HCT116 (cell line): Measurements from ENCODE around the gene MPC1. TPM values are rescaled to one million over a fixed set of nuclear protein-coding genes. Genes with fewer than 3 reads are reported as not detected.

ENCODE experiments used
- ATAC-seq: fragments of 200-7000 bp; cut with Tn5 transposase; 2 replicates; pipeline ENCODE4 v1.9.1; 2020; ENCODE audit warnings: mild to moderate bottlenecking, moderate library complexity
- BruUV-seq: library from RNA; stranded (reverse); fragments of 400-500 nt; replicated peaks from 2 replicates; lab custom pipeline; 2021; lab: Mats Ljungman, UMichigan
- CTCF ChIA-PET: fragments of 300-600 bp; sonication (Branson Sonifier 250); formaldehyde crosslinking; loops from one replicate; lab custom pipeline; 2021; ENCODE audit warnings: antibody characterized with exemption; lab: Charles Lee
- POLR2A ChIA-PET: fragments of 300-600, 350-600 bp; sonication (Branson Sonifier 250); formaldehyde crosslinking; loops from one replicate; lab custom pipeline; 2021; ENCODE audit warnings: antibody characterized with exemption; lab: Charles Lee
- RAD21 ChIA-PET, 2 experiments: fragments of 300-600 bp; sonication (Branson Sonifier 250); formaldehyde crosslinking; loops; one replicate each; lab custom pipeline; 2023; ENCODE audit warnings: low total read pairs in 2 of 2; ENCODE audit not compliant: uncharacterized antibody in 2 of 2, unreplicated experiment in 2 of 2, low non-redundant PET in 1 of 2; lab: Charles Lee
- DNase-seq: peaks from one replicate; pipeline ENCODE4 v3.0.0-alpha.2; 2010; ENCODE audit warnings: low read depth, low spot score
- H2AFZ ChIP-seq: fragments of 200-600 bp; shearing (Covaris generic), sonication (generic); 2 replicates; pipeline ENCODE4 v1.6.1; 2017; ENCODE audit warnings: low read depth, mixed run types, mixed read lengths, antibody characterized with exemption, low read length; ENCODE audit not compliant: poor library complexity, severe bottlenecking
- H3K27ac ChIP-seq: 2 replicates; pipeline ENCODE4 v1.5.1; 2012; ENCODE audit warnings: low read depth, low read length
- H3K27me3 ChIP-seq: fragments of 200-600 bp; sonication (generic); 2 replicates; pipeline ENCODE4 v1.6.1; 2016; ENCODE audit warnings: mixed run types, low read length, mixed read lengths; ENCODE audit not compliant: insufficient read depth
- H3K36me3 ChIP-seq, 2 experiments: fragments of 200-500 bp in 1 of 2; fragments of 200-600 bp in 1 of 2; sonication (Bioruptor generic) in 1 of 2; sonication (generic) in 1 of 2; 2 replicates each; pipeline versions ENCODE4 v1.5.1 to v1.6.1; 2014 to 2016; ENCODE audit warnings: low read length in 2 of 2, inconsistent platforms in 1 of 2, mixed read lengths in 1 of 2, mixed run types in 1 of 2; ENCODE audit not compliant: insufficient read depth in 2 of 2, control insufficient read depth in 1 of 2
- H3K4me1 ChIP-seq, 2 experiments: fragments of 200-600 bp in 1 of 2; sonication (generic) in 1 of 2; 2 replicates each; pipeline versions ENCODE4 v1.5.1 to v1.6.1; 2012 to 2017; ENCODE audit warnings: low read length in 2 of 2, inconsistent platforms in 1 of 2, mild to moderate bottlenecking in 1 of 2, mixed read lengths in 1 of 2, mixed run types in 1 of 2, moderate library complexity in 1 of 2; ENCODE audit not compliant: insufficient read depth in 2 of 2, control insufficient read depth in 1 of 2
- H3K4me2 ChIP-seq: fragments of 200-600 bp; sonication (generic); 2 replicates; pipeline ENCODE4 v1.6.1; 2017; ENCODE audit warnings: mixed run types, low read length, mixed read lengths
- H3K4me3 ChIP-seq, 2 experiments: fragments of 200-600 bp in 1 of 2; sonication (generic) in 1 of 2; replicated peaks in 1 of 2; 2 replicates each; pipeline ENCODE4 v1.5.1; 2011 to 2016; ENCODE audit warnings: low read length in 2 of 2, control low read depth in 1 of 2, low read depth in 1 of 2, mild to moderate bottlenecking in 1 of 2, mixed read lengths in 1 of 2, mixed run types in 1 of 2
- H3K79me2 ChIP-seq: fragments of 200-600 bp; sonication (generic); 2 replicates; pipeline ENCODE4 v1.6.1; 2017; ENCODE audit warnings: mild to moderate bottlenecking, mixed run types, low read length, moderate library complexity, mixed read lengths; ENCODE audit not compliant: insufficient read depth
- H3K9ac ChIP-seq: fragments of 200-600 bp; sonication (generic); 2 replicates; pipeline ENCODE4 v1.6.1; 2016; ENCODE audit warnings: low read length, mixed read lengths
- H3K9me2 ChIP-seq: fragments of 200-600 bp; sonication (generic), shearing (Covaris generic); 2 replicates; pipeline ENCODE4 v1.6.1; 2017; ENCODE audit warnings: mixed run types, mild to moderate bottlenecking, moderate library complexity; ENCODE audit not compliant: insufficient read depth
- H3K9me3 ChIP-seq, 2 experiments: fragments of 200-500 bp in 1 of 2; fragments of 200-600 bp in 1 of 2; sonication (Bioruptor generic) in 1 of 2; sonication (generic) in 1 of 2; 2 replicates each; pipeline ENCODE4 v1.6.1; 2014 to 2017; ENCODE audit warnings: low read length in 2 of 2, mixed read lengths in 2 of 2, inconsistent platforms in 1 of 2, low read depth in 1 of 2, mild to moderate bottlenecking in 1 of 2, mixed run types in 1 of 2, moderate library complexity in 1 of 2; ENCODE audit not compliant: control insufficient read depth in 1 of 2, insufficient read depth in 1 of 2
- H4K20me1 ChIP-seq: fragments of 200-600 bp; sonication (generic), shearing (Covaris generic); 2 replicates; pipeline ENCODE4 v1.6.1; 2017; ENCODE audit warnings: mixed run types, mild to moderate bottlenecking, moderate library complexity; ENCODE audit not compliant: insufficient read depth
- CBX3 ChIP-seq: IDR thresholded peaks from 2 replicates; pipeline ENCODE4 v1.6.1; 2012; ENCODE audit warnings: low read depth
- CEBPB ChIP-seq: IDR thresholded peaks from 2 replicates; pipeline ENCODE4 v1.6.1; 2012; ENCODE audit warnings: low read depth
- CTCF ChIP-seq, 3 experiments: fragments of 200-600 bp in 1 of 3; sonication (generic) in 1 of 3; IDR thresholded peaks in 2 of 3; conservative IDR thresholded peaks in 1 of 3; 2 replicates each; pipeline ENCODE4 v1.5.1; 2012 to 2017; ENCODE audit warnings: low read depth in 2 of 3, low read length in 2 of 3, antibody characterized with exemption in 1 of 3, borderline replicate concordance in 1 of 3, control low read depth in 1 of 3, mild to moderate bottlenecking in 1 of 3, mixed read lengths in 1 of 3, mixed run types in 1 of 3, moderate library complexity in 1 of 3; ENCODE audit not compliant: insufficient read depth in 1 of 3
- EGR1 ChIP-seq: IDR thresholded peaks from 2 replicates; pipeline ENCODE4 v1.6.1; 2012; ENCODE audit warnings: low read depth
- ELF1 ChIP-seq: IDR thresholded peaks from 2 replicates; pipeline ENCODE4 v1.6.1; 2012; ENCODE audit warnings: low read depth, borderline replicate concordance
- EZH2phosphoT487 ChIP-seq: fragments of 200-600 bp; IDR thresholded peaks from 2 replicates; pipeline ENCODE4 v1.6.1; 2018; ENCODE audit warnings: antibody characterized with exemption, borderline replicate concordance
- JUND ChIP-seq: IDR thresholded peaks from 2 replicates; pipeline ENCODE4 v1.6.1; 2012
- MAX ChIP-seq: IDR thresholded peaks from 2 replicates; pipeline ENCODE4 v1.6.1; 2012
- POLR2A ChIP-seq: IDR thresholded peaks from 2 replicates; pipeline ENCODE4 v1.7.0; 2011; ENCODE audit warnings: borderline replicate concordance; ENCODE audit not compliant: insufficient read depth, insufficient read length; ENCODE audit errors: extremely low read depth
- POLR2AphosphoS5 ChIP-seq: IDR thresholded peaks from 2 replicates; pipeline ENCODE4 v1.6.1; 2011; ENCODE audit warnings: mild to moderate bottlenecking, low read depth, low read length, moderate library complexity
- SIN3A ChIP-seq: IDR thresholded peaks from 2 replicates; pipeline ENCODE4 v1.6.1; 2012; ENCODE audit warnings: low read depth
- SP1 ChIP-seq: IDR thresholded peaks from 2 replicates; pipeline ENCODE4 v1.6.1; 2012; ENCODE audit warnings: low read depth
- ZBTB33 ChIP-seq: IDR thresholded peaks from 2 replicates; pipeline ENCODE4 v1.6.1; 2011; ENCODE audit warnings: mild to moderate bottlenecking, low read length, moderate library complexity; ENCODE audit not compliant: insufficient replicate concordance; ENCODE audit errors: extremely low read depth
- ZNF274 ChIP-seq: fragments of 200-500 bp; sonication (Bioruptor generic); IDR thresholded peaks from 2 replicates; pipeline ENCODE4 v1.6.1; 2014; ENCODE audit warnings: mild to moderate bottlenecking, low read depth, low read length, inconsistent platforms
- intact Hi-C: fragments of 100-400 bp; cut with micrococcal nuclease; formaldehyde crosslinking; loops from 2 replicates; pipeline ENCODE4 v1.10.0; 2022
- total RNA-seq: library from RNA; stranded (reverse); gene quantifications from one replicate; pipeline ENCODE4 v1.2.1, GENCODE V29; 2021; ENCODE audit not compliant: unreplicated experiment

Gene MPC1
- total RNA-seq, 1 experiment from 2014 or later = 15.9 TPM

GRCh38 chr6:166366921-166367320 is 15.8 kb downstream of the MPC1 start:
- Histone ChIP-seq H3K27ac (no peak overlapping the region), H3K79me2 (no peaks in the 10 kb centered on the region), H2AFZ (no peak overlapping the region), H3K4me1 (no peaks in the 10 kb centered on the region), H3K4me2 (no peak overlapping the region), H3K4me3 (no peak overlapping the region), H3K36me3 (no peaks in the 10 kb centered on the region), H4K20me1 (no peaks in the 10 kb centered on the region), H3K27me3 (no peaks in the 10 kb centered on the region), H3K9me3 (no peaks in the 10 kb centered on the region), H3K9ac (no peak overlapping the region), H3K9me2 (no peaks in the 10 kb centered on the region)
- CTCF ChIA-PET = interaction anchor here (2.9 kb wide), 1 partner anchor 15 kb away, joined by 8 read pairs; no protein-coding TSS in a partner anchor
- TF ChIP-seq ELF1 = no peak
- TF ChIP-seq SIN3A = no peak
- TF ChIP-seq JUND = no peak
- TF ChIP-seq EGR1 = no peak
- TF ChIP-seq CBX3 = no peak
- TF ChIP-seq ZBTB33 = no peak
- TF ChIP-seq MAX = no peak
- TF ChIP-seq SP1 = no peak
- TF ChIP-seq POLR2A = no peak
- no peak for TF ChIP-seq POLR2AphosphoS5
- TF ChIP-seq ZNF274 = no peak
- TF ChIP-seq CTCF (IDR thresholded peaks at IDR 0.05 in 2 of 3, conservative IDR thresholded peaks at IDR 0.05 in 1 of 3; ENCODE audit: borderline replicate concordance in 1 of 3, insufficient read depth in 1 of 3, low read depth in 2 of 3, low read length in 2 of 3) = no peak
- no peak for TF ChIP-seq CEBPB
- TF ChIP-seq EZH2phosphoT487 = no peak
- POLR2A ChIA-PET = no interaction called here
- BruUV-seq = no TSS peak
- intact Hi-C loops = no loop called here
- RAD21 ChIA-PET = no interaction called here
- DNase-seq (no peak), ATAC-seq (no peak)
